Measurements from ENCODE around the gene APCDD1L.

The APCDD1L gene

GRCh38 chr20:58497076-58497641 is 18.0 kb downstream of the APCDD1L start:
- no peak overlapping the region for H3K4me3 ChIP-seq (ENCODE audit: control insufficient read depth, low read depth, low read length)
- no peak for DNase-seq (ENCODE audit: low read depth)
- no peak for TF ChIP-seq CTCF (conservative IDR thresholded peaks at IDR 0.05; ENCODE audit: control insufficient read depth, insufficient read depth, low read depth, low read length)

GRCh38 chr20:58496429-58496769 is 18.8 kb downstream of the APCDD1L start:
- no peak overlapping the region for H3K4me3 ChIP-seq (ENCODE audit: control insufficient read depth, low read depth, low read length)
- DNase-seq (ENCODE audit: low read depth), result no peak
- TF ChIP-seq CTCF (conservative IDR thresholded peaks at IDR 0.05; ENCODE audit: control insufficient read depth, insufficient read depth, low read depth, low read length), result no peak

DNA sequence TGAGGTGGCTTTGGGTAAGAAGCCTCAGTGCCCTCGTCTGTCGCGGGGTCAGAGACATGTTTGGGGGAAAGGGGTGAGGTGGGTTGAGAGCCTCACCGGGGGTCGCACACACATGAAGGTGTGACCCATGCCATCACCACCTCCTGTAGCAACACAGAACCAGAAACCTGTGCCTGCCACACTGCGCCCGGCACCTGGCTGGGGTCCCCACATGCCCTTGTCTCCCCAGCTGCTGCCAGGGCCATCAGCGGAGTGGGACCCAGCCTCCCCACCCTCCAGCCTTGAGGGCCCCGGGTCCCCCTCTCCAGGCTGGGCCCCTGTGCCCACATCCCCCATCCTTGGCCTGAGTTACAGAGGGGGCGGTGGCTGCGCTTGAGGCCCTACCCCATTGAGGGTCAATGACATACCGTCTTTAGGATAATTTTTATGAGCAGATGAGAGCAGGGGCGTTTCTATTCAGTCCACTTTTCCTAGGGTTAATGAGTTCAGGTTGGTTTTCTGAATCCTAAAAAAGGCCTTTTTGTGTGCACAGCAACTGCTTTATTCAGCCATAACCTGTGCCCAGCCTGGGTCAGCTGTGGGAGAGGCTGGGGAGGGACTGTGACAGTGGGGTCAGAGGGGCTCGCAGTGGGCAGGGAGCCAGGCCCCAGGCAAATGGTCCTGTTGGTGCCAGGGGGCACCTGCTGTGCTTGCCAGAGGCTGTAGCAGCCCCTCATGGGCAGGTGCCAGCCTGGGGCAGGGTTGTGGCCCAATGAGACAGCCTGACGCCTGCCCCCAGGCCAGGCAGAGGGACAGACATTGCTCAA is 19.4 kb downstream of the APCDD1L start:
- no peak for TF ChIP-seq CTCF (conservative IDR thresholded peaks at IDR 0.05; ENCODE audit: control insufficient read depth, insufficient read depth, low read depth, low read length)
- no peak overlapping the region for H3K4me3 ChIP-seq (ENCODE audit: control insufficient read depth, low read depth, low read length)
- no peak for DNase-seq (ENCODE audit: low read depth)

GRCh38 chr20:58494923-58495622 is 20.1 kb downstream of the APCDD1L start:
- no peak for TF ChIP-seq CTCF (conservative IDR thresholded peaks at IDR 0.05; ENCODE audit: control insufficient read depth, insufficient read depth, low read depth, low read length)
- DNase-seq (ENCODE audit: low read depth), result no peak
- H3K4me3 ChIP-seq (ENCODE audit: control insufficient read depth, low read depth, low read length), result no peak overlapping the region

GRCh38 chr20:58492795-58493524 is 22.2 kb downstream of the APCDD1L start:
- DNase-seq (ENCODE audit: low read depth), result no peak
- no peak for TF ChIP-seq CTCF (conservative IDR thresholded peaks at IDR 0.05; ENCODE audit: control insufficient read depth, insufficient read depth, low read depth, low read length)
- no peak overlapping the region for H3K4me3 ChIP-seq (ENCODE audit: control insufficient read depth, low read depth, low read length)

DNA sequence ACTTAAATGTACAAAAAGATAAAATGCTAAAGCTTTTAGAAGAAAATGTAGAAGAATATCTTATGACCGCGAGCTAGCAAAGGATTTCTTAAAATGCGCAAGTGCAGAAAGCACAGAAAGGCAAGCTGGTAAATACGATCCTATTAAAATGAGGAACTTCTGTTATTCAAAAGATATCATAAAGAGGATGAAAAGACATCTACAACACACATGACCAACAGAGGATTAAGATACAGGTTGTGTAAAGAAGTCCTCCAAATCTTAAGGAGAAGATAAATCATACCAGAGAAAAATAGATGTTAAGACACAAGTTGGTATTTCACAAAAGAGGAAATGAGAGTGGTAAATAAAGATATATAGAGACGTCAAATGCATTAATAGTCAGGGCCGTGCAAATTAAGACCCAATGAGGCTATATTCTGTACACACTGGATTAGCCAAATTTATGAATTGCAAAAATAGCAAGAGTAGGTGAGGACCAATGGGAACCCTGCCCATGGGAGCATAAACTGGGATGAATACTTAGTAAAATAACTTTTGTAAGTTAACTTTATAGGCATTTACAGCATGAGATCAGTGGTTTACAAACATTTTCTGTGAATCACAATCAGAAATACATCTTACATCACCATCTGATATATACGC is 23.0 kb downstream of the APCDD1L start:
- DNase-seq (ENCODE audit: low read depth), result no peak
- TF ChIP-seq CTCF (conservative IDR thresholded peaks at IDR 0.05; ENCODE audit: control insufficient read depth, insufficient read depth, low read depth, low read length), result no peak
- H3K4me3 ChIP-seq (ENCODE audit: control insufficient read depth, low read depth, low read length), result no peak overlapping the region

All from fibroblast of mammary gland (primary cell).